Measurements from ENCODE around the gene LRP8.

DNA sequence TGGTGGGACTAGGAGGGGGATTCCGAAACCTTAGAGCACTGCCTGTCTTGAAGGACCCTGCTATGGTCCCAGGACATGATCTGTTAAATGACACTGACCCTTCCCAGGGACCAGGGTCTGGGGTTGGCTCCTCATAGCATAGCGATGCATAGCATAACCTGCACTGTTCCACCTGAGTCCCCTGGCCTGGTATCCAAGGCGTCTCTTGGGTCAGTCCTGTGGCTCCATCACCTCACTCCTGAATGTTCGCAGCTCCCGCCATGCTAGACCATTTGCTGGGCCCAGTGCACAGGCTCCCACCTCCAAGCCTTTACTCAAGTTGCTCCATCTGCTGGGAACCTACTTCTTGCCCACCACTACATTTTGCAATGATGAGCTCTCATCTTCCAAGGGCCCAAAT lies 50.5 kb downstream of the LRP8 start:
- TF ChIP-seq, protein P1, sequence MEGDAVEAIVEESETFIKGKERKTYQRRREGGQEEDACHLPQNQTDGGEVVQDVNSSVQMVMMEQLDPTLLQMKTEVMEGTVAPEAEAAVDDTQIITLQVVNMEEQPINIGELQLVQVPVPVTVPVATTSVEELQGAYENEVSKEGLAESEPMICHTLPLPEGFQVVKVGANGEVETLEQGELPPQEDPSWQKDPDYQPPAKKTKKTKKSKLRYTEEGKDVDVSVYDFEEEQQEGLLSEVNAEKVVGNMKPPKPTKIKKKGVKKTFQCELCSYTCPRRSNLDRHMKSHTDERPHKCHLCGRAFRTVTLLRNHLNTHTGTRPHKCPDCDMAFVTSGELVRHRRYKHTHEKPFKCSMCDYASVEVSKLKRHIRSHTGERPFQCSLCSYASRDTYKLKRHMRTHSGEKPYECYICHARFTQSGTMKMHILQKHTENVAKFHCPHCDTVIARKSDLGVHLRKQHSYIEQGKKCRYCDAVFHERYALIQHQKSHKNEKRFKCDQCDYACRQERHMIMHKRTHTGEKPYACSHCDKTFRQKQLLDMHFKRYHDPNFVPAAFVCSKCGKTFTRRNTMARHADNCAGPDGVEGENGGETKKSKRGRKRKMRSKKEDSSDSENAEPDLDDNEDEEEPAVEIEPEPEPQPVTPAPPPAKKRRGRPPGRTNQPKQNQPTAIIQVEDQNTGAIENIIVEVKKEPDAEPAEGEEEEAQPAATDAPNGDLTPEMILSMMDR (IDR thresholded peaks at IDR 0.05; ENCODE audit: poor library complexity) = no peak
- TF ChIP-seq EZH2 (IDR thresholded peaks at IDR 0.05; ENCODE audit: borderline replicate concordance) = no peak

All from hepatocyte (in vitro differentiated cells).